OCI-LY7 (cell line): ENCODE data around the gene EIF5AL1.
"Not testable (repeated sequence)": the region's sequence is repeated elsewhere in the genome, so short reads cannot be mapped to it uniquely, and the experiment has no call there.

Experiments used
- EZH2phosphoT487 ChIP-seq: fragments of 200-600 bp; sonication (generic); IDR thresholded peaks from 2 replicates; pipeline ENCODE4 v1.6.1; 2018; ENCODE audit warnings: low read depth, borderline replicate concordance, mild to moderate bottlenecking, mixed run types, antibody characterized with exemption, low read length, moderate library complexity, mixed read lengths
- TF ChIP-seq, protein P1 (sequence below): fragments of 200-600 bp; sonication (generic); conservative IDR thresholded peaks from 2 replicates; pipeline ENCODE4 v1.5.1; 2014; ENCODE audit warnings: mild to moderate bottlenecking, antibody characterized with exemption, low read length, moderate library complexity, mixed read lengths

DNA sequence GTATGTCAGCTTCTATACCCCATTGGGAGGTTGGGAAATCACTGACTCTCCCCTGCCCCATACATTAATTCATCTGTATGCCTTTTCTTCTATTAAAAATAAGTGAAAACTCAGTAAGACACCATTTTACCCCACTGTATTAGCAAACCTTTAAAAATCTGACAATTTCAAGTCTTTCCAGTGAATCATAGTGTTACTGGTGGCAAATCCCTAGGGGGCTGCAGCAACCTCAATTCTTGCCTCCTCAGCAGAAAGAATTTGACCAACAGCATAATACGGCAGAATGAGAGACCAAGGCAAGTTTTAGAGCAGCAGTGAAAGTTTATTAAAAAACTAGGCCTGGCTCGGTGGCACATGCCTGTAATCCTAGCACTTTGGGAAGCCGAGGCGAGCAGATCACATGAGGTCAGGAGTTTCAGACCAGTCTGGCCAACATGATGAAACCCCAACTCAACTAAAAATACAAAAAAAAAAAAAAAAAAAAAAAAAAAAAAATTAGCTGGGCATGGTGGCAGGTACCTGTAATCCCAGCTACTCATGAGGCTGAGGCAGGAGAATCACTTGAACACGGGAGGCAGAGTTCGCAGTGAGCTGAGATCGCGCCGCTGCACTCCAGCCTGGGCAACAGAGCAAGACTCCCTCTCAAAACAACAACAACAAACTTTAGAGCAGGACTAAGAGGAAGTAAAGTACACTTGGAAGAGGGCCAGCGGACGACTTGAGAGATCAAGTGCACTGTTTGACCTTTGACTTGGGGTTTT is 21.0 kb downstream of the EIF5AL1 start:
- TF ChIP-seq, protein P1, sequence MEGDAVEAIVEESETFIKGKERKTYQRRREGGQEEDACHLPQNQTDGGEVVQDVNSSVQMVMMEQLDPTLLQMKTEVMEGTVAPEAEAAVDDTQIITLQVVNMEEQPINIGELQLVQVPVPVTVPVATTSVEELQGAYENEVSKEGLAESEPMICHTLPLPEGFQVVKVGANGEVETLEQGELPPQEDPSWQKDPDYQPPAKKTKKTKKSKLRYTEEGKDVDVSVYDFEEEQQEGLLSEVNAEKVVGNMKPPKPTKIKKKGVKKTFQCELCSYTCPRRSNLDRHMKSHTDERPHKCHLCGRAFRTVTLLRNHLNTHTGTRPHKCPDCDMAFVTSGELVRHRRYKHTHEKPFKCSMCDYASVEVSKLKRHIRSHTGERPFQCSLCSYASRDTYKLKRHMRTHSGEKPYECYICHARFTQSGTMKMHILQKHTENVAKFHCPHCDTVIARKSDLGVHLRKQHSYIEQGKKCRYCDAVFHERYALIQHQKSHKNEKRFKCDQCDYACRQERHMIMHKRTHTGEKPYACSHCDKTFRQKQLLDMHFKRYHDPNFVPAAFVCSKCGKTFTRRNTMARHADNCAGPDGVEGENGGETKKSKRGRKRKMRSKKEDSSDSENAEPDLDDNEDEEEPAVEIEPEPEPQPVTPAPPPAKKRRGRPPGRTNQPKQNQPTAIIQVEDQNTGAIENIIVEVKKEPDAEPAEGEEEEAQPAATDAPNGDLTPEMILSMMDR: not testable (repeated sequence)
- not testable (repeated sequence) for TF ChIP-seq EZH2phosphoT487
